Upper lobe of left lung (tissue), 6 donors: Measurements from ENCODE around the gene ZNF366. TPM values are rescaled to one million over a fixed set of nuclear protein-coding genes. Genes with fewer than 3 reads are reported as not detected.

Experiments
- ATAC-seq, 2 donors: fragments of 200-7000 bp; cut with Tn5 transposase; one replicate each; pipeline ENCODE4 v1.9.1; 2022; ENCODE audit warnings: mild to moderate bottlenecking in 2 of 2, moderate library complexity in 2 of 2; ENCODE audit not compliant: low FRiP score in 2 of 2
- DNase-seq, 2 donors: peaks; one replicate each; pipeline ENCODE4 v3.0.0-alpha.2; 2019 to 2020
- H3K27ac ChIP-seq, 4 donors: fragments of 200-600 bp; sonication (generic); one replicate each; pipeline ENCODE4 v1.5.1; 2016 to 2019
- H3K27me3 ChIP-seq, 4 donors: fragments of 200-600 bp; sonication (generic); one replicate each; pipeline ENCODE4 v1.5.1; 2017 to 2019
- H3K36me3 ChIP-seq, 4 donors: fragments of 200-600 bp; sonication (generic); one replicate each; pipeline ENCODE4 v1.5.1; 2016 to 2019
- H3K4me1 ChIP-seq, 4 donors: fragments of 200-600 bp; sonication (generic); one replicate each; pipeline ENCODE4 v1.5.1; 2018 to 2019
- H3K4me3 ChIP-seq, 4 donors: fragments of 200-600 bp; sonication (generic); one replicate each; pipeline ENCODE4 v1.5.1; 2017 to 2019; ENCODE audit warnings: mild to moderate bottlenecking in 2 of 4, moderate library complexity in 1 of 4
- H3K9me3 ChIP-seq, 4 donors: fragments of 200-600 bp; sonication (generic); one replicate each; pipeline ENCODE4 v1.5.1; 2018 to 2019
- CTCF ChIP-seq, 6 experiments: fragments of 450-650 bp in 4 of 6; fragments of 200-600 bp in 2 of 6; sonication (generic) in 2 of 6; IDR thresholded peaks; one replicate each; pipeline ENCODE4 v1.5.1; 2016 to 2019; ENCODE audit warnings: antibody characterized with exemption in 6 of 6
- EP300 ChIP-seq, 4 donors: sonication (generic); formaldehyde crosslinking; IDR thresholded peaks; one replicate each; pipeline ENCODE4 v1.5.1; 2017; ENCODE audit warnings: antibody characterized with exemption in 4 of 4, control low read depth in 2 of 4
- POLR2A ChIP-seq, 4 donors: fragments of 450-650 bp; IDR thresholded peaks; one replicate each; pipeline ENCODE4 v1.5.1; 2016 to 2017; ENCODE audit warnings: antibody characterized with exemption in 4 of 4, mild to moderate bottlenecking in 2 of 4
- POLR2AphosphoS5 ChIP-seq, 2 donors: sonication (generic); formaldehyde crosslinking; IDR thresholded peaks; one replicate each; pipeline ENCODE4 v1.5.1; 2017; ENCODE audit warnings: antibody characterized with exemption in 2 of 2
- WGBS, 2 donors: methylation state at CpG; one replicate each; pipeline ENCODE4 v1.1.5; 2017 to 2018; 5-methylcytosine and 5-hydroxymethylcytosine counted together
- total RNA-seq, 6 donors: library from RNA; depleted of rRNA in 4 of 6; stranded (reverse); fragments of >200 nt in 4 of 6; gene quantifications; one replicate each; pipeline versions ENCODE4 v1.1.0 to v1.2.1, GENCODE V29; 2016 to 2021
- donor health status: DM: no; HTN: no; CAD: no; lungs with moderate emphysema.
- donor health status: DM: no; HTN: yes; CAD: no; lungs with severe emphysema.

ZNF366 gene
- total RNA-seq, 6 donors from 2014 or later = 3.1 to 12.4 (median 6.3) TPM

- H3K36me3 ChIP-seq = peaks cover 0 to 38% (median 6%) of the 10 kb centered on the region in 4 donors
- 77% methylated on average over 10 to 14 of the region's 14 CpGs for WGBS, 2 donors
- ATAC-seq (no peak), DNase-seq (peak in 1 of 2 donors; percentile 42)
- no peak overlapping the region for H3K4me3 ChIP-seq
- TF ChIP-seq EP300 (IDR thresholded peaks at IDR 0.05) = no peak
- no peak for TF ChIP-seq POLR2AphosphoS5 (IDR thresholded peaks at IDR 0.05)
- TF ChIP-seq POLR2A (IDR thresholded peaks at IDR 0.05) = no peak
- no peak for TF ChIP-seq CTCF (IDR thresholded peaks at IDR 0.05)
- H3K4me1 ChIP-seq = no peaks in the 10 kb centered on the region
- no peak overlapping the region for H3K27ac ChIP-seq
- H3K9me3 ChIP-seq = no peaks in the 10 kb centered on the region
- H3K27me3 ChIP-seq = no peaks in the 10 kb centered on the region
Measured at GRCh38 chr5:72443883-72444282, 63.3 kb downstream of the ZNF366 start.

- no peaks in the 10 kb centered on the region for H3K9me3 ChIP-seq
- H3K36me3 ChIP-seq = peaks cover 0 to 26% (median 6%) of the 10 kb centered on the region in 4 donors
- H3K4me3 ChIP-seq = no peak overlapping the region
- ATAC-seq = no peak
- no peak for TF ChIP-seq EP300 (IDR thresholded peaks at IDR 0.05)
- TF ChIP-seq CTCF (IDR thresholded peaks at IDR 0.05) = no peak
- no peak for TF ChIP-seq POLR2A (IDR thresholded peaks at IDR 0.05)
- no peak for TF ChIP-seq POLR2AphosphoS5 (IDR thresholded peaks at IDR 0.05)
- 94 to 97% methylated on average over 3 of the region's 3 CpGs for WGBS, 2 donors
- no peak for DNase-seq
- H3K27me3 ChIP-seq = no peaks in the 10 kb centered on the region
- H3K27ac ChIP-seq = no peak overlapping the region
- no peaks in the 10 kb centered on the region for H3K4me1 ChIP-seq
Measured at GRCh38 chr5:72441862-72442540, 65.2 kb downstream of the ZNF366 start.

GRCh38 chr5:72441094-72441723, 66.0 kb downstream of the ZNF366 start:
- H3K9me3 ChIP-seq = no peaks in the 10 kb centered on the region
- H3K4me3 ChIP-seq = no peak overlapping the region
- H3K36me3 ChIP-seq = peaks cover 0 to 24% (median 6%) of the 10 kb centered on the region in 4 donors
- no peaks in the 10 kb centered on the region for H3K27me3 ChIP-seq
- WGBS, 2 donors = 80 to 86% methylated on average over 4 of the region's 4 CpGs
- DNase-seq (no peak), ATAC-seq (no peak)
- H3K4me1 ChIP-seq = no peaks in the 10 kb centered on the region
- H3K27ac ChIP-seq = peak overlapping the region in 1 of 4 donors; percentile 8
- TF ChIP-seq CTCF (IDR thresholded peaks at IDR 0.05) (no peak), POLR2AphosphoS5 (IDR thresholded peaks at IDR 0.05) (no peak), EP300 (IDR thresholded peaks at IDR 0.05) (no peak)

- H3K9me3 ChIP-seq = no peaks in the 10 kb centered on the region
- peak overlapping the region in 1 of 4 donors; percentile 8 for H3K27ac ChIP-seq
- H3K4me3 ChIP-seq = no peak overlapping the region
- no peaks in the 10 kb centered on the region for H3K27me3 ChIP-seq
- DNase-seq = no peak
- no peaks in the 10 kb centered on the region for H3K4me1 ChIP-seq
- H3K36me3 ChIP-seq = peaks cover 0 to 23% (median 6%) of the 10 kb centered on the region in 4 donors
- no peak for TF ChIP-seq POLR2A (IDR thresholded peaks at IDR 0.05)
- TF ChIP-seq CTCF (IDR thresholded peaks at IDR 0.05) = no peak
- no peak for TF ChIP-seq EP300 (IDR thresholded peaks at IDR 0.05)
- no peak for TF ChIP-seq POLR2AphosphoS5 (IDR thresholded peaks at IDR 0.05)
- peak in 1 of 2 donors; percentile 42 for ATAC-seq
- WGBS, 2 donors = 76 to 84% methylated on average over 1 of the region's 1 CpG
Measured at GRCh38 chr5:72440207-72440638, 67.0 kb downstream of the ZNF366 start.
